BLaER1 (cell line): ENCODE measurements around the gene ANK3.
A peak's percentile ranks its signal among the peaks of the same experiment; 100 is the strongest.

ENCODE experiments used
- H3K27ac ChIP-seq: shearing (Covaris generic); formaldehyde crosslinking; 2 replicates; pipeline ENCODE4 v1.8.1; 2022
- H3K27me3 ChIP-seq: shearing (Covaris generic); formaldehyde crosslinking; 2 replicates; pipeline ENCODE4 v1.8.1; 2022
- H3K36me3 ChIP-seq: shearing (Covaris generic); formaldehyde crosslinking; 2 replicates; pipeline ENCODE4 v1.8.1; 2022
- H3K4me1 ChIP-seq: shearing (Covaris generic); formaldehyde crosslinking; 2 replicates; pipeline ENCODE4 v1.8.1; 2022
- H3K4me2 ChIP-seq: shearing (Covaris generic); formaldehyde crosslinking; 2 replicates; pipeline ENCODE4 v1.8.1; 2022
- H3K4me3 ChIP-seq: shearing (Covaris generic); formaldehyde crosslinking; 2 replicates; pipeline ENCODE4 v1.8.1; 2022
- H3K9ac ChIP-seq: shearing (Covaris generic); formaldehyde crosslinking; 2 replicates; pipeline ENCODE4 v1.8.1; 2022
- H3K9me3 ChIP-seq: shearing (Covaris generic); formaldehyde crosslinking; 2 replicates; pipeline ENCODE4 v1.8.1; 2022
- H4K20me1 ChIP-seq: shearing (Covaris generic); formaldehyde crosslinking; 2 replicates; pipeline ENCODE4 v1.8.1; 2022
- Cebpa-rat ChIP-seq: shearing (Covaris generic); IDR thresholded peaks from 2 replicates; pipeline ENCODE4 v1.8.1; 2022

Gene ANK3

GRCh38 chr10:60252688-60253087, 137.0 kb downstream of the ANK3 start:
- no peaks in the 10 kb centered on the region for H3K36me3 ChIP-seq
- no peak overlapping the region for H3K9ac ChIP-seq
- no peaks in the 10 kb centered on the region for H3K9me3 ChIP-seq
- no peaks in the 10 kb centered on the region for H4K20me1 ChIP-seq
- TF ChIP-seq Cebpa-rat = no peak
- no peaks in the 10 kb centered on the region for H3K27me3 ChIP-seq
- H3K4me1 ChIP-seq = no peaks in the 10 kb centered on the region
- no peak overlapping the region for H3K4me3 ChIP-seq
- H3K4me2 ChIP-seq = no peak overlapping the region
- no peak overlapping the region for H3K27ac ChIP-seq

DNA sequence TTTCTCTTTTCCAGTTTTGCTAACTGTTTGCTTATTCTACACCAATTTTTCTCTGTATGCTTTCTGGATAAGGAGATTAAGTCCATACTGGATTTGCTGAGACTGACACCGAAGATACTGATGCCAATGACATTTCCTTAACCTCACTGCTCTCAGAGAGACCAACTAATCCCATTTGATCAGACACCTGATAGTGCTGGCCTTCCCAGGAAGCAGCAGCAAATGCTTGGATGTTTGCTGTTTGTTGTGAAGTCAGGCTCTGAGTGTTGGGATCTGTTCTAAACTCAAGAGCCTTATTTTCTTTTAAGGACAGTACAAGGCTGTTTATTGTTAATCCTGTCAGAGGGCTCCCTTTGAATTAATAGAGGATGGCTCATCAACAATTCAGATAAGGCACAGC, 143.3 kb downstream of the ANK3 start:
- H3K36me3 ChIP-seq = no peaks in the 10 kb centered on the region
- H3K4me3 ChIP-seq = no peak overlapping the region
- no peak overlapping the region for H3K9ac ChIP-seq
- H4K20me1 ChIP-seq = no peaks in the 10 kb centered on the region
- H3K4me1 ChIP-seq = no peaks in the 10 kb centered on the region
- no peaks in the 10 kb centered on the region for H3K27me3 ChIP-seq
- TF ChIP-seq Cebpa-rat = no peak
- H3K9me3 ChIP-seq = no peaks in the 10 kb centered on the region
- H3K4me2 ChIP-seq = no peak overlapping the region
- no peak overlapping the region for H3K27ac ChIP-seq

- H3K4me3 ChIP-seq = no peak overlapping the region
- no peaks in the 10 kb centered on the region for H3K9me3 ChIP-seq
- TF ChIP-seq Cebpa-rat = no peak
- H3K9ac ChIP-seq = no peak overlapping the region
- H3K4me2 ChIP-seq = peak overlapping the region; percentile 86; the same call in 1 of the 2 replicates
- H3K36me3 ChIP-seq = no peaks in the 10 kb centered on the region
- no peaks in the 10 kb centered on the region for H3K27me3 ChIP-seq
- peaks cover 33% of the 10 kb centered on the region for H3K4me1 ChIP-seq
- H3K27ac ChIP-seq = no peak overlapping the region
- no peaks in the 10 kb centered on the region for H4K20me1 ChIP-seq
Measured at GRCh38 chr10:60239228-60239627, 150.4 kb downstream of the ANK3 start.

DNA sequence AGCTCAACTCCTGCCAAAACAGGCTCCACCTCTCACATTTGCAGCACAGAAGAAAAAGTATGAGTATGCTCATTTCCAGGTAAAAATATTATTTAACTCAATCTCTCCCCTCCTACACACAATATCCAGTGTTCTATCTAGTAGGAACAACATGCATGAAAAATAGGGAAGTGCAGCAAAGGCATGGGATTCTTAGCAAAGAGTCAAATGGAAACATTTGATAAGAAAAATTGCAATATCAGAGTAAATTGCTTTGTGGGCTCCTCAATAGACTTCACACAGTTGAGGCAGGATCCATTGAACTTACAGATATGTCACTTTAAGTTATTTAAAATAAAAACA, 150.9 kb downstream of the ANK3 start:
- Histone ChIP-seq H3K4me3 (no peak overlapping the region), H3K4me1 (peaks cover 33% of the 10 kb centered on the region), H3K36me3 (no peaks in the 10 kb centered on the region), H4K20me1 (no peaks in the 10 kb centered on the region), H3K27me3 (no peaks in the 10 kb centered on the region), H3K4me2 (peak overlapping the region; percentile 86), H3K9ac (no peak overlapping the region), H3K9me3 (no peaks in the 10 kb centered on the region), H3K27ac (peak overlapping the region; percentile 83)
- TF ChIP-seq Cebpa-rat = no peak

- H3K9ac ChIP-seq = peak overlapping the region; percentile 72
- peak overlapping the region; percentile 86 for H3K4me2 ChIP-seq
- peaks cover 33% of the 10 kb centered on the region for H3K4me1 ChIP-seq
- H3K27me3 ChIP-seq = no peaks in the 10 kb centered on the region
- peak overlapping the region; percentile 83 for H3K27ac ChIP-seq
- TF ChIP-seq Cebpa-rat = no peak
- no peaks in the 10 kb centered on the region for H3K36me3 ChIP-seq
- no peaks in the 10 kb centered on the region for H3K9me3 ChIP-seq
- peak overlapping the region; percentile 49 for H3K4me3 ChIP-seq
- H4K20me1 ChIP-seq = no peaks in the 10 kb centered on the region
Measured at GRCh38 chr10:60237977-60238758, 151.5 kb downstream of the ANK3 start.

DNA sequence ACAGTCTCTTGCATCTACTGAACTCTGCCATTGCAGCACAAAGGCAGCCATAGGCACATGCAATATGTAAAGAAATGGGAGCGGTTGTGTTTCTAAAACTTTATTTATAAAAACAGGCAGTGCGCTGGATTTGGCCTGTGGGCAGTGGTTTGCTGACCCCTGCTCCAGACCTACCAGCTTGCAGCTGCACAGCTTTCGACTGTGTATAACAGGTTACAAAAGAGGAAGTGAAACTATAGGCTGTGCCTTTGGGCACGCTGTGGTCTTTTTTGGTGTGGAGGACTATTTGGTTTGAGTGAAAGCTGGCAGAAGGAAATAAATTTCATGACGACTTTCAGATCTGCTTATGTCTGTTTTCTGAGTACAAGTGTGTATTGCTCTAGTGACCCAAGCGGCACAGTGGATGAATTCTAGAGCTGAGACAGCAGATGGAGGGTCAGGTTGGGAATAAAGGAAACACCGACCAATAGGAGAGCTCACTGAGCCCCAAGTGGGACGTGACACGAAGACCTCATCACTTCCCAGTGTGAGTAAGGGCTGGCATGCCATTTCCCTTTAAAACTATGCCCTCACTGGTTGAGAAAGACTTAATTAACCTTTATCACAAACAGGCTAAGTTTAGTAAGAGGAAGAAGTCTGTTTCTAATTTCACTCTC, 152.7 kb downstream of the ANK3 start:
- H3K27ac ChIP-seq = peak overlapping the region; percentile 83
- H3K4me1 ChIP-seq = peaks cover 33% of the 10 kb centered on the region
- no peaks in the 10 kb centered on the region for H3K9me3 ChIP-seq
- H3K27me3 ChIP-seq = no peaks in the 10 kb centered on the region
- H3K4me2 ChIP-seq = peak overlapping the region; percentile 86
- peak overlapping the region; percentile 72 for H3K9ac ChIP-seq
- H4K20me1 ChIP-seq = no peaks in the 10 kb centered on the region
- TF ChIP-seq Cebpa-rat = no peak
- peak overlapping the region; percentile 49; the same call in 1 of the 2 replicates for H3K4me3 ChIP-seq
- H3K36me3 ChIP-seq = no peaks in the 10 kb centered on the region

- Histone ChIP-seq H3K27me3 (no peaks in the 10 kb centered on the region), H3K36me3 (no peaks in the 10 kb centered on the region)
Measured at GRCh38 chr10:60235001-60235400, 154.7 kb downstream of the ANK3 start.

GRCh38 chr10:60234551-60234950, 155.1 kb downstream of the ANK3 start:
- Histone ChIP-seq H3K4me1 (peaks cover 36% of the 10 kb centered on the region), H3K36me3 (no peaks in the 10 kb centered on the region), H3K4me3 (no peak overlapping the region), H3K4me2 (no peak overlapping the region), H3K27me3 (no peaks in the 10 kb centered on the region), H3K9me3 (no peaks in the 10 kb centered on the region), H3K27ac (no peak overlapping the region), H3K9ac (no peak overlapping the region), H4K20me1 (no peaks in the 10 kb centered on the region)
- TF ChIP-seq Cebpa-rat = no peak

More at GRCh38 chr10:60235001-60235400, 154.7 kb downstream of the ANK3 start:
- H3K4me1 ChIP-seq = peaks cover 33% of the 10 kb centered on the region
- no peaks in the 10 kb centered on the region for H3K9me3 ChIP-seq
- no peak overlapping the region for H3K4me2 ChIP-seq
- H3K27ac ChIP-seq = no peak overlapping the region
- no peak for TF ChIP-seq Cebpa-rat
- no peak overlapping the region for H3K9ac ChIP-seq
- H4K20me1 ChIP-seq = no peaks in the 10 kb centered on the region
- H3K4me3 ChIP-seq = no peak overlapping the region

- Histone ChIP-seq H3K9me3 (no peaks in the 10 kb centered on the region), H4K20me1 (no peaks in the 10 kb centered on the region), H3K27me3 (no peaks in the 10 kb centered on the region), H3K9ac (no peak overlapping the region), H3K4me2 (no peak overlapping the region), H3K27ac (no peak overlapping the region), H3K36me3 (no peaks in the 10 kb centered on the region), H3K4me1 (peaks cover 13% of the 10 kb centered on the region), H3K4me3 (no peak overlapping the region)
- no peak for TF ChIP-seq Cebpa-rat
Measured at GRCh38 chr10:60230892-60231291, 158.8 kb downstream of the ANK3 start.

- H3K36me3 ChIP-seq = no peaks in the 10 kb centered on the region
- H3K27ac ChIP-seq = no peak overlapping the region
- no peaks in the 10 kb centered on the region for H3K27me3 ChIP-seq
- H3K4me1 ChIP-seq = 0 out of 2 replicates have a peak, but pooled peaks cover 5% of the 10 kb centered on the region
- TF ChIP-seq Cebpa-rat = no peak
- H3K4me3 ChIP-seq = no peak overlapping the region
- no peaks in the 10 kb centered on the region for H3K9me3 ChIP-seq
- H3K9ac ChIP-seq = no peak overlapping the region
- H4K20me1 ChIP-seq = no peaks in the 10 kb centered on the region
- H3K4me2 ChIP-seq = no peak overlapping the region
Measured at GRCh38 chr10:60224066-60224705, 165.5 kb downstream of the ANK3 start.
